PC-3 (cell line): Measurements from ENCODE around the gene TMPRSS7. TPM values are rescaled to one million over a fixed set of nuclear protein-coding genes. Genes with fewer than 3 reads are reported as not detected.

Source experiments
- ATAC-seq: fragments of 200-7000 bp; cut with Tn5 transposase; 2 replicates; pipeline ENCODE4 v1.9.1; 2020; ENCODE audit warnings: mild to moderate bottlenecking, moderate library complexity
- BruUV-seq: library from RNA; stranded (reverse); fragments of 400-500 nt; replicated peaks from 2 replicates; lab custom pipeline; 2021; lab: Mats Ljungman, UMichigan
- CTCF ChIA-PET: fragments of 300-600 bp; sonication (Branson Sonifier 250); formaldehyde crosslinking; loops from one replicate; lab custom pipeline; 2022; ENCODE audit warnings: antibody characterized with exemption; lab: Charles Lee
- POLR2A ChIA-PET: fragments of 300-600 bp; sonication (Branson Sonifier 250); formaldehyde crosslinking; loops from one replicate; lab custom pipeline; 2022; ENCODE audit warnings: antibody characterized with exemption; ENCODE audit not compliant: unreplicated experiment; lab: Charles Lee
- DNase-seq: peaks from one replicate; pipeline ENCODE4 v3.0.0-alpha.2; 2015
- H2AFZ ChIP-seq: fragments of 300-600 bp; sonication (generic); 2 replicates; pipeline ENCODE4 v1.6.0; 2016; ENCODE audit warnings: antibody characterized with exemption, low read length
- H3F3A ChIP-seq: fragments of 300-600 bp; sonication (generic); one replicate; pipeline ENCODE4 v1.6.0; 2017; ENCODE audit warnings: antibody characterized with exemption, low read length, control low read depth, mild to moderate bottlenecking; ENCODE audit not compliant: unreplicated experiment
- H3K27ac ChIP-seq: fragments of 300-600 bp; sonication (generic); 2 replicates; pipeline ENCODE4 v1.5.1; 2016; ENCODE audit warnings: mild to moderate bottlenecking, low read length
- H3K27me3 ChIP-seq: fragments of 300-600 bp; sonication (generic); 2 replicates; pipeline ENCODE4 v1.6.1; 2016; ENCODE audit warnings: low read length, mixed read lengths
- H3K36me3 ChIP-seq: fragments of 300-600 bp; sonication (generic); 2 replicates; pipeline ENCODE4 v1.6.1; 2016; ENCODE audit warnings: low read depth, mixed run types, low read length, mixed read lengths
- H3K4me1 ChIP-seq: fragments of 300-600 bp; sonication (generic); 2 replicates; pipeline ENCODE4 v1.5.1; 2016; ENCODE audit warnings: low read length; ENCODE audit not compliant: insufficient read depth
- H3K4me2 ChIP-seq: fragments of 300-600 bp; sonication (generic); 2 replicates; pipeline ENCODE4 v1.6.0; 2016; ENCODE audit warnings: low read length
- H3K4me3 ChIP-seq: fragments of 300-600 bp; sonication (generic); 2 replicates; pipeline ENCODE4 v1.5.1; 2016; ENCODE audit warnings: mild to moderate bottlenecking, low read length, mixed read lengths
- H3K79me2 ChIP-seq: fragments of 300-600 bp; sonication (generic); 2 replicates; pipeline ENCODE4 v1.6.1; 2017; ENCODE audit warnings: low read length, mixed read lengths
- H3K9ac ChIP-seq: fragments of 300-600 bp; sonication (generic); 2 replicates; pipeline ENCODE4 v1.6.0; 2016; ENCODE audit warnings: mild to moderate bottlenecking, low read length
- H3K9me2 ChIP-seq: fragments of 300-600 bp; sonication (generic); replicated peaks from 2 replicates; pipeline ENCODE4 v1.6.1; 2016; ENCODE audit warnings: mixed run types, low read length, mixed read lengths
- H3K9me3 ChIP-seq: fragments of 300-600 bp; sonication (generic); 2 replicates; pipeline ENCODE4 v1.6.1; 2016; ENCODE audit warnings: low read length, mixed read lengths
- H4K20me1 ChIP-seq: fragments of 300-600 bp; sonication (generic); 2 replicates; pipeline ENCODE4 v1.6.1; 2016; ENCODE audit warnings: low read length, mixed read lengths
- EZH2 ChIP-seq: fragments of 300-600 bp; sonication (generic); IDR thresholded peaks from one replicate; pipeline ENCODE4 v1.6.1; 2017; ENCODE audit warnings: antibody characterized with exemption, mild to moderate bottlenecking, low read length; ENCODE audit not compliant: unreplicated experiment
- EZH2phosphoT487 ChIP-seq: fragments of 300-600 bp; sonication (generic); IDR thresholded peaks from 2 replicates; pipeline ENCODE4 v1.6.1; 2018; ENCODE audit warnings: mild to moderate bottlenecking, antibody characterized with exemption, low read length, borderline replicate concordance
- intact Hi-C: fragments of 100-400 bp; cut with micrococcal nuclease; formaldehyde crosslinking; loops from 2 replicates; pipeline ENCODE4 v1.9.0; 2023
- total RNA-seq: library from RNA; depleted of rRNA; stranded (reverse); fragments of >200 nt; gene quantifications from 2 replicates; pipeline ENCODE4 v1.2.3, GENCODE V29; 2014
- TF ChIP-seq, protein P1 (sequence below): fragments of 300-600 bp; sonication (generic); conservative IDR thresholded peaks from 2 replicates; pipeline ENCODE4 v1.5.1; 2017; ENCODE audit warnings: antibody characterized with exemption, low read depth, mild to moderate bottlenecking, low read length

TMPRSS7 gene
- total RNA-seq, 1 experiment from 2014 or later: 0.33 TPM

DNA sequence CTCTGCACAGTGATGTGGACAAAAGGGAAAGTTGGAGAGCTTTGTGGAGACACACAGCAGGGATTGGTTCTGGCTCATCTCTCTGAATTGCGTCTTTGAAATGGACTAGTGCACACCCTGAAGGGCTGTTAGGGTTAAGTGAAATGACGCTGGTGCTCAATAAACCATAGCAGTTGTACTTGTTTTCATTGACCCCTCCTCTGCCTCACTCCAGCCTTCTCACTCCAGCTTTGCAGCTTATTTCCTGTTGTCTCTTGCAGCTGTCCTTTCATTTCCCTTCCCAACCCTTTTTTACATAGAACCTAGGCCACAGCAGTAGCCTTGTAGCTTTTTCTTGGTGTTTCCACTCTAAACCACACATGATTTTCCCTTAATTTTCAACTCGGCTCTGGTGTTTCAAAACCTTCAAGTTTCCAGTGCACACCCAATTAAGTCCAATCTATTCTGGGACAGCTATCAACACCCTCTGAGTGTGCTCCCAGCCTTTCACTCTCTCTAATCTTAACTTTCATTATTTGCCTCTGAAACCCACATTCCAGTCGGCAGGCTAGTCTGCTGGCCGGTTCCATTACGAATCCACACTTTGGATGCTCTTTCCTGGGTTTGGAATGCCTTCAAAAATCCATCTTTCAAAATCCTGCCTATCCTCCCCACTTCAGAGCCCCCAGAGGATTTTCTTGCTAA lies 58.1 kb downstream of the TMPRSS7 start:
- peaks cover 12% of the 10 kb centered on the region for H3K36me3 ChIP-seq
- H3K27me3 ChIP-seq: no peaks in the 10 kb centered on the region
- H3K27ac ChIP-seq: no peak overlapping the region
- H3K9me2 ChIP-seq: no peaks in the 10 kb centered on the region
- no peak overlapping the region for H3K4me2 ChIP-seq
- intact Hi-C loops: no loop called here
- ChIA-PET POLR2A (no interaction called here), CTCF (no interaction called here)
- BruUV-seq: no TSS peak
- H4K20me1 ChIP-seq: peaks cover 35% of the 10 kb centered on the region
- H3K4me3 ChIP-seq: no peak overlapping the region
- peaks cover 56% of the 10 kb centered on the region for H3K4me1 ChIP-seq
- H3K9me3 ChIP-seq: no peaks in the 10 kb centered on the region
- TF ChIP-seq EZH2: no peak
- DNase-seq (no peak), ATAC-seq (no peak)
- no peak overlapping the region for H3K9ac ChIP-seq
- no peaks in the 10 kb centered on the region for H3F3A ChIP-seq
- H3K79me2 ChIP-seq: peaks cover 67% of the 10 kb centered on the region
- H2AFZ ChIP-seq: no peak overlapping the region

DNA sequence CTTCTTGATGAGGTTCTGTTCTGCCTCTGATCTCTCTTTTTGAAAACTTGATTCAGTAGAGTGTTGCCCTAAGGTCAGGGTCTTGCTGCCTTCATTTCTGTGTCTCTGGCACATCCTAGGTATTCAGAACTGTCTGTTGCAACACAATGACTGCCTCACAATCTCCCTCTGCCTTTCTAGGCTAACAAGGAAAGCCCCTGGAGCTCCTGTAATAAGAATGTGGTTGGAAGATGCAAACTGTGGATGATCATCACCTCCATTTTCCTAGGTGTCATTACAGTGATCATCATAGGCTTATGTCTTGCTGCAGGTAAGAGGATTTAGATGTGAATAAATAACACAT lies 58.6 kb downstream of the TMPRSS7 start:
- no peak overlapping the region for H3K9ac ChIP-seq
- no peaks in the 10 kb centered on the region for H3F3A ChIP-seq
- no peak overlapping the region for H2AFZ ChIP-seq
- TF ChIP-seq EZH2: no peak
- no peak for TF ChIP-seq EZH2phosphoT487
- POLR2A ChIA-PET: no interaction called here
- peaks cover 56% of the 10 kb centered on the region for H3K4me1 ChIP-seq
- peaks cover 67% of the 10 kb centered on the region for H3K79me2 ChIP-seq
- no peak overlapping the region for H3K27ac ChIP-seq
- no peak overlapping the region for H3K4me2 ChIP-seq
- ATAC-seq (no peak), DNase-seq (no peak)
- intact Hi-C loops: no loop called here
- no TSS peak for BruUV-seq
- CTCF ChIA-PET: no interaction called here
- no peaks in the 10 kb centered on the region for H3K9me2 ChIP-seq
- H4K20me1 ChIP-seq: peaks cover 35% of the 10 kb centered on the region
- H3K27me3 ChIP-seq: no peaks in the 10 kb centered on the region
- no peaks in the 10 kb centered on the region for H3K9me3 ChIP-seq
- H3K36me3 ChIP-seq: peaks cover 12% of the 10 kb centered on the region
- H3K4me3 ChIP-seq: no peak overlapping the region

DNA sequence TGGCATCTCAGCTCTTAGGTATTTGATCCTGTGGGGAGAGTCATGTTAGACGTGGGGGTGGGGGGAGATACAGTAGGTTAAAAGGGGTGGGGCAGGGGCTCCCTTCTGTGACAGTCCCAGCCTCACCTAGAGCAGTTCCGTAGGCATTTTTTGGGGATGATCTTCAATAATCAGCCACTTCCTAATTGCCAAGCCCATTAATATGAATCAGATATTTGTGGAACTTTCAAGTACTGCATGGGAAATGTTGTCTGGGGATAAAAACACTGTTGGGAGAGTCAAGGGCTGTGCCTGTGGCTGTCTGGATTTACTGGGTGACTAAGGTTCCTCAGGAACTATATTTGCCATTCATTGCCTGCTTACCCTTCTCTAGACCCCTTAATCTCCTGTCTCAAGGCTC lies 61.2 kb downstream of the TMPRSS7 start:
- Histone ChIP-seq H3K9me2 (no peaks in the 10 kb centered on the region), H3K4me3 (no peak overlapping the region), H3K9ac (peak overlapping the region; percentile 29; the same call in 1 of the 2 replicates), H3K4me2 (no peak overlapping the region), H3K36me3 (peaks cover 12% of the 10 kb centered on the region), H3K27ac (peak overlapping the region; percentile 75), H3K27me3 (no peaks in the 10 kb centered on the region), H3K79me2 (peaks cover 66% of the 10 kb centered on the region), H4K20me1 (peaks cover 14% of the 10 kb centered on the region), H3K9me3 (no peaks in the 10 kb centered on the region), H2AFZ (no peak overlapping the region), H3F3A (no peaks in the 10 kb centered on the region), H3K4me1 (peaks cover 47% of the 10 kb centered on the region)
- ATAC-seq (peak; percentile 13), DNase-seq (peak; percentile 35)
- CTCF ChIA-PET: interaction anchor here (0.6 kb wide), 1 partner anchor 319 kb away, joined by 10 read pairs; no protein-coding TSS in a partner anchor
- POLR2A ChIA-PET: no interaction called here
- TF ChIP-seq, protein P1, sequence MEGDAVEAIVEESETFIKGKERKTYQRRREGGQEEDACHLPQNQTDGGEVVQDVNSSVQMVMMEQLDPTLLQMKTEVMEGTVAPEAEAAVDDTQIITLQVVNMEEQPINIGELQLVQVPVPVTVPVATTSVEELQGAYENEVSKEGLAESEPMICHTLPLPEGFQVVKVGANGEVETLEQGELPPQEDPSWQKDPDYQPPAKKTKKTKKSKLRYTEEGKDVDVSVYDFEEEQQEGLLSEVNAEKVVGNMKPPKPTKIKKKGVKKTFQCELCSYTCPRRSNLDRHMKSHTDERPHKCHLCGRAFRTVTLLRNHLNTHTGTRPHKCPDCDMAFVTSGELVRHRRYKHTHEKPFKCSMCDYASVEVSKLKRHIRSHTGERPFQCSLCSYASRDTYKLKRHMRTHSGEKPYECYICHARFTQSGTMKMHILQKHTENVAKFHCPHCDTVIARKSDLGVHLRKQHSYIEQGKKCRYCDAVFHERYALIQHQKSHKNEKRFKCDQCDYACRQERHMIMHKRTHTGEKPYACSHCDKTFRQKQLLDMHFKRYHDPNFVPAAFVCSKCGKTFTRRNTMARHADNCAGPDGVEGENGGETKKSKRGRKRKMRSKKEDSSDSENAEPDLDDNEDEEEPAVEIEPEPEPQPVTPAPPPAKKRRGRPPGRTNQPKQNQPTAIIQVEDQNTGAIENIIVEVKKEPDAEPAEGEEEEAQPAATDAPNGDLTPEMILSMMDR: no peak
- TF ChIP-seq EZH2 (no peak), EZH2phosphoT487 (no peak)
- intact Hi-C loops: no loop called here
- no TSS peak for BruUV-seq
